Measurements from ENCODE around the gene RGS7.
A peak's percentile ranks its signal among the peaks of the same experiment; 100 is the strongest.
"Not testable (repeated sequence)": the region's sequence is repeated elsewhere in the genome, so short reads cannot be mapped to it uniquely, and the experiment has no call there.

The RGS7 gene

DNA sequence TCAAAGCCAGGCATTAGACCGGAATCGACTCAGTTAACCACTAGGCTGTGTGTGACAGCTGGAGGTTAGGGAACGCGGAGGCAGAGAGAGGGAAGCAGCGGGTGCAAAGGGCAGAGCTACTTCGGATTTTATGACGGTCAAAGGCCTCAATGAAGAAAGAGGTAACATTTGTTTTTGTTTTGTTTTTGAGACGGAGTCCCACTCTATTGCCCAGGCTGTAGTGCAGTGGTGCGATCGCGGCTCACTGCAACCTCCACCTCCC is 468.3 kb downstream of the RGS7 start:
- Mint-ChIP-seq H3K4me1 (no peaks in the 10 kb centered on the region), H3K36me3 (ENCODE audit: low read depth) (no peaks in the 10 kb centered on the region), H3K4me3 (no peak overlapping the region), H3K9me3 (peaks cover 7% of the 10 kb centered on the region), H3K27me3 (no peaks in the 10 kb centered on the region), H3K27ac (no peak overlapping the region)
- no peak for ATAC-seq
- DNase-seq: no peak

DNA sequence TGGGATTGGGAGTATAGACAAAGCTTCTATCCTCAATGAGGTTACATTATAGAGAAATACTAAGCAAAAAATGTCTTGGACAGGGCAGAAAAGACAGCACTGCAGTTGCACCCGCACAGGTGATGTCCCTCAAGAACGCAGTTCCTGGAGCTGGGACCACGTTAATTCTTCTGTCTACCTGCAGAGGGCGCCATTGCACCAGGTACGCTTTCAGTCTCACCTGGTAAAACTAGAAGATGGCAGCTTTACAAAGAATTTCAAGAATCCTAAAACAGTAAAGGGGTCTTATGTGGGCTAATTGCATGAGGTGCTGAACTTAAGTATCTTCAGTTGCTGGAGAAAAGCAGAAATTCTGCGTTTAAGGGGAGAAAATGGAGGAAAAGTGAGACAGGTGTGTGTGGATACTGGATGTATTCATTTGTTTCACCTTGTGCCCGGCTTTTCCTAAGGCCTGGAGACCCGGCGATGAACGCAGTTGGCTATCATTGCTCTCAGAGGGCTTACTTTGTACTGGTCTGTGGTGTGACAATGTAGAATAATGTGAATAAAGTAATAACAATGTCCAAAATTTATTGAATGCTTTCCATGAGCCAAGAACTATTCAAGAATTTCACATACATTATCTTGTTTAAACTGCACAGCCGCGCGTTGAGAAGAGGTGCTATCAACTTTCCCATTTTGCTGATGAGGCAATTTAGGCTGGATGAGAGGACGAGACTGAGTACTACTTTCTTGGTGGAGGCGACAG is 468.8 kb downstream of the RGS7 start:
- ATAC-seq (no peak), DNase-seq (peak; percentile 20)
- no peak overlapping the region for H3K27ac Mint-ChIP-seq
- H3K9me3 Mint-ChIP-seq: peaks cover 10% of the 10 kb centered on the region
- no peaks in the 10 kb centered on the region for H3K36me3 Mint-ChIP-seq (ENCODE audit: low read depth)
- no peaks in the 10 kb centered on the region for H3K4me1 Mint-ChIP-seq
- H3K27me3 Mint-ChIP-seq: no peaks in the 10 kb centered on the region
- H3K4me3 Mint-ChIP-seq: no peak overlapping the region

DNA sequence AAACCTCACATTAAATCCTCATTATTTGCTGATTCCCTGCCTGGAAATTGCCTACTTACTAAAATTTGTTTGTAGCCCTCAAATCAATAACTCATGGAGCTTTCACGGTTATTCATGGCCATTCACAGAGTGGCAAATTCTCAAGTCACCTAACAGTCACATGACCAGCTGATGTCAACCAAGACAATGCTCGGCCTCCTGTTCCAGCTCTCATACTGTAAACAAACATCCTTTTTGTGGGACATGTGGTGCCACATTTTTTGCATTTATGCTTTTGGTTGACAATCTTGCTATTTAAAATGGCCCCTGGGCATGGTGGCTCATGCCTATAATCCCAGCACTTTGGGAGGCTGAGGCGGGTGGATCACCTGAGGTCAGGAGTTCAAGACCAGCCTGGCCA is 473.5 kb downstream of the RGS7 start:
- H3K4me1 Mint-ChIP-seq: no peaks in the 10 kb centered on the region
- DNase-seq (no peak), ATAC-seq (no peak)
- H3K9me3 Mint-ChIP-seq: peaks cover 10% of the 10 kb centered on the region
- no peak overlapping the region for H3K4me3 Mint-ChIP-seq
- H3K27ac Mint-ChIP-seq: no peak overlapping the region
- no peaks in the 10 kb centered on the region for H3K36me3 Mint-ChIP-seq (ENCODE audit: low read depth)
- H3K27me3 Mint-ChIP-seq: no peaks in the 10 kb centered on the region

DNA sequence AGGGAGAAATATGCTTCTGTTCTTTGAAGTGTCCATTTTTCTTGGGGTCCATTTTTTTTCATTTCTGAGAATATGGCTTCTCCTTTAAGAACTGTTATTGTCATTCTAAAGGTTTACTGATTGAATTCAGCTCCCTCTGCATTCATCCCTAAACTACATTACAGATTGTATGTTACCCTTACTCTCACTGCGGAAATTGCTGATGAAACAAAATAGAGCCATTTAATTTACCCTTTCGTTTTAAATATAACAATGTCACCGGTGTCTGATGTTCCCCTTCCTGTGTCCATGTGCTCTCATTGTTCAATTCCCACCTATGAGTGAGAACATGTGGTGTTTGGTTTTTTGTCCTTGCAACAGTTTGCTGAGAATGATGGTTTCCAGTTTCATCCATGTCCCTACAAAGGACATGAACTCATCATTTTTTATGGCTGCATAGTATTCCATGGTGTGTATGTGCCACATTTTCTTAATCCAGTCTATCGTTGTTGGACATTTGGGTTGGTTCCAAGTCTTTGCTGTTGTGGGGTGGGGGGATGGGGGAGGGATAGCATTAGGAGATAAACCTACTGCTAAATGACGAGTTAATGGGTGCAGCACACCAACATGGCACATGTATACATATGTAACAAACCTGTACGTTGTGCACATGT is 474.2 kb downstream of the RGS7 start:
- not testable (repeated sequence) for H3K27ac Mint-ChIP-seq; H3K9me3 Mint-ChIP-seq; H3K27me3 Mint-ChIP-seq; H3K4me1 Mint-ChIP-seq; H3K4me3 Mint-ChIP-seq; DNase-seq; H3K36me3 Mint-ChIP-seq (ENCODE audit: low read depth); ATAC-seq

DNA sequence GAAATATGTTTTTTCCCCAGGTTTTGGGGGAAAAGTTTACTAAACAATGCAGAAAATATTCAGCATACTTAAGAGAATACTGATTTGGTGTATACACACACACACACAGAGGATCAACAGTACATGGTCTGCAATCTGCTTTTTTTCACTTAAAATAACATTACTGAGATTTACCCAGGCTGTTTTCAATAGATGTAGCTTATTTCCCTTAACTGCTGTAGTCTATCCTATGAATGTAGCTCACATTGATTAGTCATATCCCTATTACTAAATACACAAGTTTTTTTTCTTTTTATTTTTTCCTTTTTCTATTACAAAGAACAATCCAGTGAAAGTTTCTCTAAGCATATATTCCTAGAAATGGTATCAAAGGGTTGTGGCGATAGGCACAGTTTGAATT is 478.4 kb downstream of the RGS7 start:
- no peak for DNase-seq
- H3K36me3 Mint-ChIP-seq (ENCODE audit: low read depth): no peaks in the 10 kb centered on the region
- no peak for ATAC-seq

DNA sequence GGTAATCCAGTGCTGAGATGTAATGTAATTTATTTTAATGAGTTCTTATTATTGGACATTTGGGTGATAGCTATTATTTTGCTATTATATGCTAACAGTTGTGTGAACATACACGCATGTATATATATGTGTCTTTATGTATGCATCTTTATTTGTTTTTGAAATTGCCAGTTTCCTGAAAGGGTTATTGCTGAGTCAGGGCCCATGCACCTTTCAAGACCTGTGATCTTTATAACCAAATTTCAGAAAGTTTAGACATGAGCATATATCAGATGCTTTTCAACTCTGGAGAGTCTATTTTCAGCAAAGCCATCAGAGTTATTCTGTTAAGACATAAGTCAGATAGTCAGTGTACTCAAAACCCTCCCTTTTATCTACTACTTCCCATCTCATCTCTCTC is 479.4 kb downstream of the RGS7 start:
- no peaks in the 10 kb centered on the region for H3K27me3 Mint-ChIP-seq
- peaks cover 4% of the 10 kb centered on the region for H3K9me3 Mint-ChIP-seq
- H3K4me3 Mint-ChIP-seq: no peak overlapping the region
- DNase-seq (no peak), ATAC-seq (no peak)
- no peaks in the 10 kb centered on the region for H3K4me1 Mint-ChIP-seq
- H3K36me3 Mint-ChIP-seq (ENCODE audit: low read depth): no peaks in the 10 kb centered on the region
- no peak overlapping the region for H3K27ac Mint-ChIP-seq

More for the DNA sequence above, 478.4 kb downstream of the RGS7 start:
- Mint-ChIP-seq H3K4me3 (no peak overlapping the region), H3K27me3 (no peaks in the 10 kb centered on the region), H3K4me1 (no peaks in the 10 kb centered on the region), H3K9me3 (peaks cover 7% of the 10 kb centered on the region), H3K27ac (no peak overlapping the region)

DNA sequence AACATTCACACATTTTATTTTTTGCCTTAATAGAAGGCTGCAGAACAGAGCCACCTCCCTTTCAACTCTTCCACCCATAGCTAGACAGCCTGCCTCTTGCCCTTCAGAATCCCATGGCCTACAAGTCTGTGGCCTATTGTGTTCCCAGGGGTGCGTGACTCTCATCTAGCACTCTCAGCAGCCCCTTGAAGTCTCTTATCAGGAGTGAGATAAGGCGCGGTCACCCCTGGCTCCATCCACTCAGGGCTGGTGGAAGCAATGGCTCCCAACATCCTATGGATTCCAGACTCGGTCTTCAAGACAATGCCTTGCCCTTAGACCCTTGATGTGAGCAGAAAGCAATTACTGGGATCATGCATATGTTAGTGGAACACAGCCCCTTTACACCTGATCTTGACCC is 480.9 kb downstream of the RGS7 start:
- Mint-ChIP-seq H3K36me3 (ENCODE audit: low read depth) (no peaks in the 10 kb centered on the region), H3K27me3 (no peaks in the 10 kb centered on the region), H3K9me3 (peaks cover 4% of the 10 kb centered on the region), H3K4me1 (no peaks in the 10 kb centered on the region), H3K4me3 (no peak overlapping the region), H3K27ac (no peak overlapping the region)
- DNase-seq (no peak), ATAC-seq (no peak)

DNA sequence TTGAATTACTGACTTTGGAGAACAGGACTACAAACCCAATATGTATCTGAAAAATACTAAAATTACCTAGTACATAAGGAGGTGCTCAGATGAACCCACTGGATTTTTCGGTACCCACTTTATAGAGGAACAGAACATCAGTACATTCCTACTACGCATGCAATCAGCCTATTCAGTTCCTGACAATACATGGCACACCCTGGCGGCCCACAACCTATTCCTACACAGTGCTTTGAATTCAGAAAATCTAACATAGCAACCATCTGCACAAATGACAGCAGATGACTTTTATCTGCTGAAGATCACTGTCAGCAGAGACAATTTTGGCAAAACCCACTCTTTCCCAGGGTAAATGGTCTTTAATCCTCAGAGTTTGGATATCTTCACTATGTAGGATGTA is 487.9 kb downstream of the RGS7 start:
- Mint-ChIP-seq H3K4me3 (no peak overlapping the region), H3K4me1 (no peaks in the 10 kb centered on the region), H3K27ac (no peak overlapping the region), H3K36me3 (ENCODE audit: low read depth) (no peaks in the 10 kb centered on the region), H3K27me3 (no peaks in the 10 kb centered on the region), H3K9me3 (no peaks in the 10 kb centered on the region)
- no peak for DNase-seq
- ATAC-seq: no peak

DNA sequence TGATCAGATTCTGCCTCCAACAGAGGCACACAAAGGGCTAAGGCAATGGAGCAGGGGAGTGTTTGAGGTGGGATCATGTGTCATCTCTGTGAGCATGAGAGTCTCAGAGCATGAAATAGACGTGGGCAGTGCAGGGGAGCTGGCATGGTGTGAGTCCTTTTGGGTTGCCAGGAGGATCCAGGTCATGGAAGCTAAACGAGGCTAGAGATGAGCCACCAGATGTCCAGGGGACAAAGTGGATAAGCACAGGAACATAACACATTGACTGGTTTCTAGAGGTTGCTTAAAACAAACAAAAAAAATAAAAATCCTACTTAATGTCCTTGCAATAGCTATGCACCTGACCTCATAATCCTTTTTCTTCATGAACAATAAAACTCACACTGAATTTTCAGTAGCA is 490.3 kb downstream of the RGS7 start:
- Mint-ChIP-seq H3K27ac (no peak overlapping the region), H3K36me3 (ENCODE audit: low read depth) (no peaks in the 10 kb centered on the region), H3K4me3 (no peak overlapping the region), H3K4me1 (no peaks in the 10 kb centered on the region), H3K27me3 (no peaks in the 10 kb centered on the region), H3K9me3 (no peaks in the 10 kb centered on the region)
- DNase-seq: no peak
- ATAC-seq: no peak

DNA sequence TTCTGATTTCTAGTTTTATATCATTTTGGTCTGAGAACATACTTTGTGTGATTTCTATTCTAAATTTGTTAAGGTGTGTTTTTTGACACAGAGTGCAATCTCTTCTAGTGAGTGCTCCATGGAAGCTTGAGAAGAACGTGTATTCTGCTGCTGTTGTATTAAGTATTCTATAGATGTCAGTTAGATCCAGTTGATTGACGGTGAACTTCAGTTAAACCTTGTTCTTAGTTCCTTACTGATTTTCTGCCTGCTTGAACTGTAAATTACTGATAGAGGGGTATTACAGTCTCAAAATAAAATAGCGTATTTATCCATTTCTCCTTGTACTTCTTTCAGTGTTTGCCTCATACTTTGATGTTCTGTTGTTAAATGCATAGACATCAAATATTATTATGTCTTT is 497.0 kb downstream of the RGS7 start:
- DNase-seq (no peak), ATAC-seq (no peak)
- Mint-ChIP-seq H3K4me1 (no peaks in the 10 kb centered on the region), H3K36me3 (ENCODE audit: low read depth) (no peaks in the 10 kb centered on the region), H3K4me3 (no peak overlapping the region), H3K9me3 (no peaks in the 10 kb centered on the region), H3K27me3 (no peaks in the 10 kb centered on the region), H3K27ac (no peak overlapping the region)

DNA sequence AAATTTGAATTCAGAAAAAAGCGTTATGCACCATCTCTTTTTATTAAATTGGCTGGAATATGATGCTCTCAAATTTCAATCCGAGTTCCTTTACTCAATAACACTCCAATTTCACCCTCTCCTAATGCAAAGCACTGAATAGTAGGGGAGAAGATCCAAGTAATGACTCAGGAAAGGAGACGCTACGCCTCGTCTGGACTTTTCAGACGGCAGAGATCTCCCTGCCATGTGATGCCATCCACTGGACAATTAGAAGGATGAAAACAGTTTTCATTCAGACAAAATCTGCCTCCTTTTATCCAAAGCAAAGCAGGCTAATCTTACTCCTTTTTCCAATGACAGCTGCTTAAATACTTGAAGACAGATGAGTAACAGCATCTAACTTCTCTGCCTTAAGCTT is 502.6 kb downstream of the RGS7 start:
- H3K4me3 Mint-ChIP-seq: no peak overlapping the region
- peaks cover 13% of the 10 kb centered on the region for H3K9me3 Mint-ChIP-seq
- DNase-seq (no peak), ATAC-seq (no peak)
- no peaks in the 10 kb centered on the region for H3K27me3 Mint-ChIP-seq
- H3K4me1 Mint-ChIP-seq: no peaks in the 10 kb centered on the region
- H3K27ac Mint-ChIP-seq: no peak overlapping the region
- no peaks in the 10 kb centered on the region for H3K36me3 Mint-ChIP-seq (ENCODE audit: low read depth)

DNA sequence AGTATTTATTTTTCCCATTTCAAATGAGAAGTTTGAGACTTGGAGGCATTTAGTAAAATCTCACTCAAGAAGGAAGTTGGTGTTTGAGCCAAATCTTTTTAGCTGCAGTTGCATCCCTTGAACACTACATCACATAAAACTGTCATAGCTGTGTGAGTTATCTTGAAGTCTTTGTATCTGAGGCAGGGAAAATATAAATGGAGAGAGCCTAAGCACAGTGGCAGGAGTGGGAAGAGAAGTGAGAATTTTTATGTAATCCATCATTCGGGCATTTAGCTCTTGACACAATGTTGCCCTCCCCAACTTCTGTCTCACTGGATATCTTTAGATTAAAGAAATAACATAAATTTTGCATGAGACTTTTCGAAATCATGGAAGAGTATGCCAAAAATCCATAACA is 509.7 kb downstream of the RGS7 start:
- Mint-ChIP-seq H3K36me3 (ENCODE audit: low read depth) (no peaks in the 10 kb centered on the region), H3K4me3 (no peak overlapping the region), H3K9me3 (peaks cover 14% of the 10 kb centered on the region), H3K27ac (no peak overlapping the region), H3K27me3 (no peaks in the 10 kb centered on the region), H3K4me1 (no peaks in the 10 kb centered on the region)
- DNase-seq (no peak), ATAC-seq (no peak)

DNA sequence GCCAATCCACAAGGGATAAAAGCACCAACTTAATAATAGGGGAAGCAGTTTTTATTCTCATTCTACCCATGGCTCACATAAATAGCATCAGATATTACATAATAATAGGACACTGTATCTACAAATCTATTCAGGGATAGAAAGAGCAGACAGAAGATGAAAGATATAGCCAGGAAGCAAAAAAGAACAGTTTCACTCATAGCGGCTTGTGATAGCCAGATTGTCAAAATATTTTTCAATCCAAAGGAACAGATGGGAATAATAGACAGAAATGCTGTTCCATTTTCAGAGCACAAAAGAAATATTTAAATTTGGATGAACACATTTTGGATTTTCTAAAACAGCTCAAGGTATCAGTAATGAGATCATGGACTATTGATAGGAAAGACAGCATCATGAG is 512.5 kb downstream of the RGS7 start:
- no peak for ATAC-seq
- Mint-ChIP-seq H3K4me1 (no peaks in the 10 kb centered on the region), H3K36me3 (ENCODE audit: low read depth) (no peaks in the 10 kb centered on the region), H3K9me3 (peaks cover 1% of the 10 kb centered on the region), H3K4me3 (no peak overlapping the region), H3K27me3 (no peaks in the 10 kb centered on the region), H3K27ac (no peak overlapping the region)
- DNase-seq: no peak

DNA sequence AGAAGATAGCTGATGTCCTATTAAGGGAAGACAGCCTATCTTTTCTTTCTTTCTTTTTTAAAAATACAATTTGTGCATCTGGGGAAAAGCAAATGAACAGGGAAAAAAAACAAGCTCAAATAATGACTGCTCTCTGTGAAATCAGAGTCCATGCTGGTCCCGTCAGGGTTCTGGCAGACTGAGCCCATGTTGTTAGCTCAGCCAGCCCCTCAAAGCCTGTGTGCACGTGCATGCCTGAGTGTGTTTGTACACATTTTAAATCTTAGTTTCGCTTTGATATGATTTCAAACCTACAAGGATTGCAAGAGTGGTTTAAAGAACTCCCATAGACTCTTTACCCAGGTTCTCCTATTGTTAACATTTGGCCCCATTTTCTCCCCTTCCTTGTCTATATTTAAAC is 513.2 kb downstream of the RGS7 start:
- no peak for DNase-seq
- Mint-ChIP-seq H3K27me3 (no peaks in the 10 kb centered on the region), H3K36me3 (ENCODE audit: low read depth) (no peaks in the 10 kb centered on the region), H3K9me3 (no peaks in the 10 kb centered on the region), H3K4me3 (no peak overlapping the region), H3K27ac (no peak overlapping the region), H3K4me1 (no peaks in the 10 kb centered on the region)
- ATAC-seq: no peak

DNA sequence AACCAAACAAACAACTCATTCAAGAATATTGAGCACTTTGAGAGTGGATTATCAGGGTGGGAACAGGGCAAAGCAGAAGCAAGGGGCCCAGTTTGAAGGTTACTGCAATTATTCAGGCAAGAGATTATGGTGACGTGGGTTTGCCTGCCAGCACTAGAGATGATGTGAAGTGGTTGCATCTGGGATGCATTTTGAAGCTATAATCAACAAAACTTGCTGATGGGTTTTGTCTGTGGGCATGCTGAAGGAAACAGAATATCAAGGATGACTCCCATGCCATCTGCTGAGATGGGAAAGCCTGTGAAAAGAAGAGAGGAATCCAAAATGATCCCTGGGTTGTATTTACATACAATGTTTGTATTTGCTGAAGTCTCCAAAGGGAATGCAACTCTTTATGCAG is 520.7 kb downstream of the RGS7 start:
- H3K36me3 Mint-ChIP-seq (ENCODE audit: low read depth): no peaks in the 10 kb centered on the region
- H3K4me3 Mint-ChIP-seq: no peak overlapping the region
- H3K27me3 Mint-ChIP-seq: no peaks in the 10 kb centered on the region
- ATAC-seq (no peak), DNase-seq (no peak)
- H3K9me3 Mint-ChIP-seq: no peaks in the 10 kb centered on the region
- no peak overlapping the region for H3K27ac Mint-ChIP-seq
- H3K4me1 Mint-ChIP-seq: no peaks in the 10 kb centered on the region

DNA sequence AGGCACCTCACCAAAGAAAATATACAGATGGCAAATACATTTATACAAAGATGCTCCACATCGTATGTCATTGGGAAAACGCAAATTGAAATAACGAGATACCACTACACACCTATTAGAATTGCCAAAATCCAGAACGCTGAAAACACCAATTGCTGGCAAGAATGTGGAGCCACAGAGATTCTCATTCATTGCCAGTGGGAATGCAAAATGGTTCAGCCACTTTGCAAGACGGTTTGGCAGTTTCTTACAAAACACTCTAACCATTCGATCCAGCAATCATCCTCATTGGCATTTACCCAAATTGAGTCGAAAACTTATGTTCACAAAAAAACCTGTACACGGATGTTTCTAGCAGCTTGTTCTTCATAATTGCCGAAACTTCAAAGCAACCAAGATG is 521.7 kb downstream of the RGS7 start:
- H3K27me3 Mint-ChIP-seq: no peaks in the 10 kb centered on the region
- no peaks in the 10 kb centered on the region for H3K4me1 Mint-ChIP-seq
- no peak overlapping the region for H3K4me3 Mint-ChIP-seq
- DNase-seq (no peak), ATAC-seq (no peak)
- H3K9me3 Mint-ChIP-seq: no peaks in the 10 kb centered on the region
- no peaks in the 10 kb centered on the region for H3K36me3 Mint-ChIP-seq (ENCODE audit: low read depth)
- no peak overlapping the region for H3K27ac Mint-ChIP-seq

All from activated naive CD8-positive, alpha-beta T cell treated with anti-CD3 and anti-CD28 coated beads, Interleukin-2, amount 50 U/mL, for 24 hours (primary cell).